ENCODE measurements around the gene SRA1.

The SRA1 gene

DNA sequence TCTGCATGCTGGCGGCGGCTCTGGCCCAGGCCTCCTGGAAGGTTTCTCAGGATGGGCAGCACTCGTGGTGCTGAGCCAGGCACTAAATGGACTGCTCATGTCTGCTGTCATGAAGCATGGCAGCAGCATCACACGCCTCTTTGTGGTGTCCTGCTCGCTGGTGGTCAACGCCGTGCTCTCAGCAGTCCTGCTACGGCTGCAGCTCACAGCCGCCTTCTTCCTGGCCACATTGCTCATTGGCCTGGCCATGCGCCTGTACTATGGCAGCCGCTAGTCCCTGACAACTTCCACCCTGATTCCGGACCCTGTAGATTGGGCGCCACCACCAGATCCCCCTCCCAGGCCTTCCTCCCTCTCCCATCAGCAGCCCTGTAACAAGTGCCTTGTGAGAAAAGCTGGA is 10.6 kb upstream of the SRA1 start:
- Histone ChIP-seq H3K79me2 (ENCODE audit: insufficient read depth, low read length) (no peaks in the 10 kb centered on the region), H3K4me3 (ENCODE audit: low read depth, low read length, poor library complexity, severe bottlenecking) (no peak overlapping the region), H3K9ac (ENCODE audit: low read length) (no peak overlapping the region), H3K27me3 (ENCODE audit: insufficient read depth, low read length) (no peaks in the 10 kb centered on the region), H3K4me1 (ENCODE audit: insufficient read depth, low read length, severe bottlenecking) (peaks cover 33% of the 10 kb centered on the region), H3K36me3 (ENCODE audit: insufficient read depth, low read length) (peaks cover 33% of the 10 kb centered on the region), H3F3A (ENCODE audit: insufficient read depth, low read length) (no peaks in the 10 kb centered on the region), H3K4me2 (ENCODE audit: low read length) (no peak overlapping the region), H4K20me1 (ENCODE audit: insufficient read depth, low read length) (no peaks in the 10 kb centered on the region), H3K27ac (ENCODE audit: low read depth, low read length, poor library complexity, severe bottlenecking) (no peak overlapping the region), H3K9me2 (ENCODE audit: low read depth, low read length) (no peaks in the 10 kb centered on the region), H3K9me3 (ENCODE audit: low read length) (no peaks in the 10 kb centered on the region), H2AFZ (ENCODE audit: low read length) (no peak overlapping the region)
- TF ChIP-seq, protein P1, sequence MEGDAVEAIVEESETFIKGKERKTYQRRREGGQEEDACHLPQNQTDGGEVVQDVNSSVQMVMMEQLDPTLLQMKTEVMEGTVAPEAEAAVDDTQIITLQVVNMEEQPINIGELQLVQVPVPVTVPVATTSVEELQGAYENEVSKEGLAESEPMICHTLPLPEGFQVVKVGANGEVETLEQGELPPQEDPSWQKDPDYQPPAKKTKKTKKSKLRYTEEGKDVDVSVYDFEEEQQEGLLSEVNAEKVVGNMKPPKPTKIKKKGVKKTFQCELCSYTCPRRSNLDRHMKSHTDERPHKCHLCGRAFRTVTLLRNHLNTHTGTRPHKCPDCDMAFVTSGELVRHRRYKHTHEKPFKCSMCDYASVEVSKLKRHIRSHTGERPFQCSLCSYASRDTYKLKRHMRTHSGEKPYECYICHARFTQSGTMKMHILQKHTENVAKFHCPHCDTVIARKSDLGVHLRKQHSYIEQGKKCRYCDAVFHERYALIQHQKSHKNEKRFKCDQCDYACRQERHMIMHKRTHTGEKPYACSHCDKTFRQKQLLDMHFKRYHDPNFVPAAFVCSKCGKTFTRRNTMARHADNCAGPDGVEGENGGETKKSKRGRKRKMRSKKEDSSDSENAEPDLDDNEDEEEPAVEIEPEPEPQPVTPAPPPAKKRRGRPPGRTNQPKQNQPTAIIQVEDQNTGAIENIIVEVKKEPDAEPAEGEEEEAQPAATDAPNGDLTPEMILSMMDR (IDR thresholded peaks at IDR 0.05; ENCODE audit: low read length) = no peak
- TF ChIP-seq EZH2 (IDR thresholded peaks at IDR 0.05; ENCODE audit: borderline replicate concordance, low read length) = no peak

DNA sequence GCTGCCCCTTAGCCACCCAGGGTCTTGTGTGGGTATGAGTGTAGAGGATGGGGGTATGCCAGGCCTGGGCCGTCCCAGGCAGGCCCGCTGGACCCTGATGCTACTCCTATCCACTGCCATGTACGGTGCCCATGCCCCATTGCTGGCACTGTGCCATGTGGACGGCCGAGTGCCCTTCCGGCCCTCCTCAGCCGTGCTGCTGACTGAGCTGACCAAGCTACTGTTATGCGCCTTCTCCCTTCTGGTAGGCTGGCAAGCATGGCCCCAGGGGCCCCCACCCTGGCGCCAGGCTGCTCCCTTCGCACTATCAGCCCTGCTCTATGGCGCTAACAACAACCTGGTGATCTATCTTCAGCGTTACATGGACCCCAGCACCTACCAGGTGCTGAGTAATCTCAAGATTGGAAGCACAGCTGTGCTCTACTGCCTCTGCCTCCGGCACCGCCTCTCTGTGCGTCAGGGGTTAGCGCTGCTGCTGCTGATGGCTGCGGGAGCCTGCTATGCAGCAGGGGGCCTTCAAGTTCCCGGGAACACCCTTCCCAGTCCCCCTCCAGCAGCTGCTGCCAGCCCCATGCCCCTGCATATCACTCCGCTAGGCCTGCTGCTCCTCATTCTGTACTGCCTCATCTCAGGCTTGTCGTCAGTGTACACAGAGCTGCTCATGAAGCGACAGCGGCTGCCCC is 10.0 kb upstream of the SRA1 start:
- Histone ChIP-seq H3K79me2 (ENCODE audit: insufficient read depth, low read length) (no peaks in the 10 kb centered on the region), H3K36me3 (ENCODE audit: insufficient read depth, low read length) (peaks cover 33% of the 10 kb centered on the region), H3K9me2 (ENCODE audit: low read depth, low read length) (no peaks in the 10 kb centered on the region), H3K9ac (ENCODE audit: low read length) (no peak overlapping the region), H3K4me1 (ENCODE audit: insufficient read depth, low read length, severe bottlenecking) (peaks cover 33% of the 10 kb centered on the region), H2AFZ (ENCODE audit: low read length) (no peak overlapping the region), H3K4me3 (ENCODE audit: low read depth, low read length, poor library complexity, severe bottlenecking) (no peak overlapping the region), H3K27ac (ENCODE audit: low read depth, low read length, poor library complexity, severe bottlenecking) (no peak overlapping the region), H4K20me1 (ENCODE audit: insufficient read depth, low read length) (no peaks in the 10 kb centered on the region), H3F3A (ENCODE audit: insufficient read depth, low read length) (no peaks in the 10 kb centered on the region), H3K4me2 (ENCODE audit: low read length) (no peak overlapping the region), H3K9me3 (ENCODE audit: low read length) (no peaks in the 10 kb centered on the region), H3K27me3 (ENCODE audit: insufficient read depth, low read length) (no peaks in the 10 kb centered on the region)
- no peak for TF ChIP-seq EZH2 (IDR thresholded peaks at IDR 0.05; ENCODE audit: borderline replicate concordance, low read length)
- TF ChIP-seq, protein P1 (IDR thresholded peaks at IDR 0.05; ENCODE audit: low read length) = no peak

DNA sequence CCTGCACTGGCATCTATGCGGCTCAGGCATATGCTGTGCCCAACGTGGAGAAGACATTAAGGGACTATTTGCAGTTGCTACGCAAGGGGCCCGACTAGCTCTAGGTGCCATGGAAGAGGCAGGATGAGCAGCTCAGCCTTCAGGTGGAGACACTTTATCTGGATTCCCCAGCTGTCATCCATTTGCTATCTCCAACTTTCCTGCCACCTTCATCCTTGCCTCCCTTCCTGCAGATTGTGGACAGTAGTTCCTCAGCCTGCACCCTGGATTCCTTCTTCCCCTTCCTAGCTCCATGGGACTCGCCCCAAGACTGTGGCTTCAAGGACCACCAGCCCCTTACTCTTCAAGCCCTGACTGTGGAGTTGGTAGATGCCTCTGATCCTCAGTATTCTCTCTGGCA is 9.4 kb upstream of the SRA1 start:
- Histone ChIP-seq H2AFZ (ENCODE audit: low read length) (no peak overlapping the region), H3F3A (ENCODE audit: insufficient read depth, low read length) (no peaks in the 10 kb centered on the region), H3K9ac (ENCODE audit: low read length) (no peak overlapping the region), H4K20me1 (ENCODE audit: insufficient read depth, low read length) (no peaks in the 10 kb centered on the region), H3K9me3 (ENCODE audit: low read length) (no peaks in the 10 kb centered on the region), H3K27ac (ENCODE audit: low read depth, low read length, poor library complexity, severe bottlenecking) (no peak overlapping the region), H3K27me3 (ENCODE audit: insufficient read depth, low read length) (no peaks in the 10 kb centered on the region), H3K4me2 (ENCODE audit: low read length) (no peak overlapping the region), H3K36me3 (ENCODE audit: insufficient read depth, low read length) (peaks cover 33% of the 10 kb centered on the region), H3K4me3 (ENCODE audit: low read depth, low read length, poor library complexity, severe bottlenecking) (no peak overlapping the region), H3K79me2 (ENCODE audit: insufficient read depth, low read length) (no peaks in the 10 kb centered on the region), H3K9me2 (ENCODE audit: low read depth, low read length) (no peaks in the 10 kb centered on the region), H3K4me1 (ENCODE audit: insufficient read depth, low read length, severe bottlenecking) (peaks cover 33% of the 10 kb centered on the region)
- TF ChIP-seq, protein P1 (IDR thresholded peaks at IDR 0.05; ENCODE audit: low read length) = no peak
- no peak for TF ChIP-seq EZH2 (IDR thresholded peaks at IDR 0.05; ENCODE audit: borderline replicate concordance, low read length)

Measured in OCI-LY1 (cell line).